ENCODE results near the gene P4HA2.

P4HA2 gene

GRCh38 chr5:132246806-132247205, 19.2 kb upstream of the P4HA2 start:
- DNase-seq: no peak

- no peak for DNase-seq
Measured at GRCh38 chr5:132245593-132245992, 17.9 kb upstream of the P4HA2 start.

GRCh38 chr5:132243366-132243977, 15.8 kb upstream of the P4HA2 start:
- no peak for DNase-seq

GRCh38 chr5:132239776-132240175, 12.1 kb upstream of the P4HA2 start:
- no peak for DNase-seq

GRCh38 chr5:132238901-132239500, 11.3 kb upstream of the P4HA2 start:
- DNase-seq: no peak

GRCh38 chr5:132238169-132238744, 10.6 kb upstream of the P4HA2 start:
- peak; percentile 66 for DNase-seq

GRCh38 chr5:132237670-132238069, 10.0 kb upstream of the P4HA2 start:
- no peak for DNase-seq

GRCh38 chr5:132237141-132237540, 9.5 kb upstream of the P4HA2 start:
- no peak for DNase-seq

GRCh38 chr5:132235340-132235739, 7.7 kb upstream of the P4HA2 start:
- DNase-seq: no peak

GRCh38 chr5:132234684-132235062, 7.0 kb upstream of the P4HA2 start:
- DNase-seq: no peak

GRCh38 chr5:132233811-132234683, 6.4 kb upstream of the P4HA2 start:
- no peak for DNase-seq

GRCh38 chr5:132233081-132233480, 5.4 kb upstream of the P4HA2 start:
- no peak for DNase-seq

- DNase-seq: no peak
Measured at GRCh38 chr5:132232465-132232864, 4.8 kb upstream of the P4HA2 start.

GRCh38 chr5:132230871-132231270, 3.2 kb upstream of the P4HA2 start:
- no peak for DNase-seq

GRCh38 chr5:132229236-132229635, 1.6 kb upstream of the P4HA2 start:
- DNase-seq: no peak

GRCh38 chr5:132228241-132229035, 785 bp upstream of the P4HA2 start:
- DNase-seq: no peak

GRCh38 chr5:132227235-132227484, 493 bp downstream of the P4HA2 start:
- no peak for DNase-seq

GRCh38 chr5:132226516-132227234, 978 bp downstream of the P4HA2 start:
- DNase-seq: peak; percentile 35

GRCh38 chr5:132225165-132226032, 2.3 kb downstream of the P4HA2 start:
- no peak for DNase-seq

GRCh38 chr5:132224716-132225115, 2.9 kb downstream of the P4HA2 start:
- no peak for DNase-seq

- DNase-seq: no peak
Measured at GRCh38 chr5:132223861-132224260, 3.8 kb downstream of the P4HA2 start.
